ENCODE measurements around the gene TMEM63C.
"Not testable (repeated sequence)": the region's sequence is repeated elsewhere in the genome, so short reads cannot be mapped to it uniquely, and the experiment has no call there.

The TMEM63C gene

GRCh38 chr14:77155083-77155482 is 26.5 kb upstream of the TMEM63C start:
- no peak for DNase-seq

- peak; percentile 36 for DNase-seq
Observed at GRCh38 chr14:77157740-77158139, 23.9 kb upstream of the TMEM63C start.

- DNase-seq = peak; percentile 90
Observed at GRCh38 chr14:77158175-77158881, 23.3 kb upstream of the TMEM63C start.

- peak; percentile 59 for DNase-seq
Observed at GRCh38 chr14:77158882-77159255, 22.7 kb upstream of the TMEM63C start.

- DNase-seq = no peak
Observed at GRCh38 chr14:77161011-77161410, 20.6 kb upstream of the TMEM63C start.

- DNase-seq = no peak
Observed at GRCh38 chr14:77170045-77170444, 11.6 kb upstream of the TMEM63C start.

- DNase-seq = no peak
Observed at GRCh38 chr14:77172916-77173315, 8.7 kb upstream of the TMEM63C start.

GRCh38 chr14:77173911-77174617 is 7.5 kb upstream of the TMEM63C start:
- DNase-seq = not testable (repeated sequence)

GRCh38 chr14:77175843-77176242 is 5.8 kb upstream of the TMEM63C start:
- DNase-seq = no peak

GRCh38 chr14:77177702-77178101 is 3.9 kb upstream of the TMEM63C start:
- no peak for DNase-seq

- DNase-seq = no peak
Observed at GRCh38 chr14:77178656-77179055, 2.9 kb upstream of the TMEM63C start.

- DNase-seq = no peak
Observed at GRCh38 chr14:77180726-77181602, 634 bp upstream of the TMEM63C start.

- DNase-seq = no peak
Observed at GRCh38 chr14:77183896-77184295, 2.3 kb downstream of the TMEM63C start.

- DNase-seq = no peak
Observed at GRCh38 chr14:77184396-77185092, 2.9 kb downstream of the TMEM63C start.

GRCh38 chr14:77185093-77185465 is 3.5 kb downstream of the TMEM63C start:
- DNase-seq = no peak

GRCh38 chr14:77186911-77187648 is 5.5 kb downstream of the TMEM63C start:
- DNase-seq = no peak

- DNase-seq = no peak
Observed at GRCh38 chr14:77187649-77188012, 6.0 kb downstream of the TMEM63C start.

- DNase-seq = no peak
Observed at GRCh38 chr14:77189479-77189878, 7.9 kb downstream of the TMEM63C start.

GRCh38 chr14:77190977-77191376 is 9.4 kb downstream of the TMEM63C start:
- DNase-seq = no peak

- DNase-seq = no peak
Observed at GRCh38 chr14:77194706-77195105, 13.1 kb downstream of the TMEM63C start.

- DNase-seq = no peak
Observed at GRCh38 chr14:77195766-77196165, 14.2 kb downstream of the TMEM63C start.

GRCh38 chr14:77197988-77198387 is 16.4 kb downstream of the TMEM63C start:
- DNase-seq = no peak

All from COR-L47 (cell line).